CD14-positive monocyte (primary cell): ENCODE measurements around the gene C15orf61. TPM values are rescaled to one million over a fixed set of nuclear protein-coding genes. Genes with fewer than 3 reads are reported as not detected.

Experiments used
- DNase-seq, 3 donors: peaks; one replicate each; pipeline ENCODE4 v3.0.0-alpha.2; 2011 to 2022
- H2AFZ ChIP-seq: 2 replicates; pipeline ENCODE4 v1.6.0; 2012; ENCODE audit warnings: mild to moderate bottlenecking, low read depth, low read length, inconsistent platforms; ENCODE audit not compliant: insufficient read depth, poor library complexity, severe bottlenecking
- H3K27ac ChIP-seq, 2 donors: 1 replicate in 1 of 2; 2 replicates in 1 of 2; pipeline ENCODE4 v1.5.1; 2012 to 2013; ENCODE audit warnings: low read length in 2 of 2, control low read depth in 1 of 2, inconsistent platforms in 1 of 2, low read depth in 1 of 2, mild to moderate bottlenecking in 1 of 2
- H3K27me3 ChIP-seq, 2 donors: one replicate each; pipeline versions ENCODE4 v1.6.0 to v1.6.1; 2011 to 2013; ENCODE audit warnings: low read length in 2 of 2; ENCODE audit not compliant: control insufficient read depth in 2 of 2, insufficient read depth in 2 of 2
- H3K36me3 ChIP-seq, 2 donors: replicated peaks in 1 of 2; 1 replicate in 1 of 2; 2 replicates in 1 of 2; pipeline versions ENCODE4 v1.5.1 to v1.6.1; 2012 to 2013; ENCODE audit warnings: low read length in 2 of 2, control low read depth in 1 of 2, inconsistent platforms in 1 of 2, mild to moderate bottlenecking in 1 of 2; ENCODE audit not compliant: insufficient read depth in 2 of 2, control insufficient read depth in 1 of 2
- H3K4me1 ChIP-seq, 2 donors: 1 replicate in 1 of 2; 2 replicates in 1 of 2; pipeline versions ENCODE4 v1.5.1 to v1.6.1; 2012 to 2013; ENCODE audit warnings: low read length in 2 of 2, control low read depth in 1 of 2, inconsistent platforms in 1 of 2, mild to moderate bottlenecking in 1 of 2, moderate library complexity in 1 of 2; ENCODE audit not compliant: insufficient read depth in 2 of 2, control insufficient read depth in 1 of 2
- H3K4me2 ChIP-seq: replicated peaks from 2 replicates; pipeline ENCODE3; 2012; ENCODE audit warnings: low read length, moderate library complexity, mild to moderate bottlenecking; ENCODE audit not compliant: poor library complexity, severe bottlenecking; ENCODE audit errors: extremely low read depth
- H3K4me3 ChIP-seq, 3 experiments: fragments of 200-600 bp in 1 of 3; sonication (generic) in 1 of 3; replicated peaks in 1 of 3; 1 replicate in 2 of 3; 2 replicates in 1 of 3; pipeline ENCODE4 v1.5.1; 2011 to 2013; ENCODE audit warnings: low read length in 3 of 3, mild to moderate bottlenecking in 3 of 3, control low read depth in 2 of 3, low read depth in 2 of 3, inconsistent platforms in 1 of 3, moderate library complexity in 1 of 3
- H3K79me2 ChIP-seq: 2 replicates; pipeline ENCODE4 v1.6.0; 2012; ENCODE audit warnings: mild to moderate bottlenecking, control low read depth, inconsistent platforms, low read length, moderate library complexity; ENCODE audit not compliant: insufficient read depth
- H3K9ac ChIP-seq: 2 replicates; pipeline ENCODE4 v1.6.0; 2017; ENCODE audit warnings: low read length, mild to moderate bottlenecking; ENCODE audit not compliant: insufficient read depth, poor library complexity, severe bottlenecking
- H3K9me3 ChIP-seq, 2 donors: replicated peaks in 1 of 2; 1 replicate in 1 of 2; 2 replicates in 1 of 2; pipeline versions ENCODE4 v1.5.1 to v1.6.1; 2012 to 2013; ENCODE audit warnings: low read length in 2 of 2, control low read depth in 1 of 2; ENCODE audit not compliant: control insufficient read depth in 1 of 2, insufficient read depth in 1 of 2
- H4K20me1 ChIP-seq: 2 replicates; pipeline ENCODE4 v1.6.0; 2012; ENCODE audit warnings: mild to moderate bottlenecking, low read length, control low read depth, moderate library complexity; ENCODE audit not compliant: insufficient read depth
- H3K27ac Mint-ChIP-seq, 7 donors: one replicate each; pipeline ENCODE4 v1.8.0; 2020; ENCODE audit warnings: mild to moderate bottlenecking in 7 of 7, mixed read lengths in 7 of 7, moderate library complexity in 6 of 7, inconsistent platforms in 2 of 7
- H3K27me3 Mint-ChIP-seq, 3 donors: one replicate each; pipeline ENCODE4 v1.8.0; 2021 to 2022; ENCODE audit warnings: low read depth in 3 of 3, mild to moderate bottlenecking in 3 of 3, mixed read lengths in 3 of 3, moderate library complexity in 3 of 3, inconsistent platforms in 1 of 3
- H3K36me3 Mint-ChIP-seq, 2 donors: one replicate each; pipeline ENCODE4 v1.8.0; 2020; ENCODE audit warnings: mixed read lengths in 2 of 2, inconsistent platforms in 1 of 2, mild to moderate bottlenecking in 1 of 2
- H3K4me1 Mint-ChIP-seq: one replicate; pipeline ENCODE4 v1.8.0; 2020; ENCODE audit warnings: mild to moderate bottlenecking, mixed read lengths
- H3K4me3 Mint-ChIP-seq, 2 donors: one replicate each; pipeline ENCODE4 v1.8.0; 2020; ENCODE audit warnings: mild to moderate bottlenecking in 2 of 2, mixed read lengths in 2 of 2, moderate library complexity in 1 of 2
- H3K9me3 Mint-ChIP-seq, 7 donors: one replicate each; pipeline ENCODE4 v1.8.0; 2020 to 2022; ENCODE audit warnings: mixed read lengths in 7 of 7, mild to moderate bottlenecking in 6 of 7, moderate library complexity in 6 of 7, inconsistent platforms in 2 of 7
- WGBS: methylation state at CpG from one replicate; pipeline ENCODE4 v1.1.5; 2013; ENCODE audit warnings: missing lambda C conversion rate; ENCODE audit not compliant: insufficient coverage; 5-methylcytosine and 5-hydroxymethylcytosine counted together
- intact Hi-C, 2 donors: fragments of 100-400 bp; cut with micrococcal nuclease; formaldehyde crosslinking; loops; one replicate each; pipeline versions ENCODE4 v1.15.0 to v1.15.1; 2023
- polyA plus RNA-seq, 3 donors: library from polyadenylated mRNA; depleted of rRNA in 1 of 3; unstranded in 2 of 3; stranded (reverse) in 1 of 3; fragments of 300-500 nt in 2 of 3; fragments of >200 nt in 1 of 3; fragmentation: Illumina TruSeq in 2 of 3; gene quantifications; 1 replicate in 2 of 3; 2 replicates in 1 of 3; pipeline ENCODE4 v1.2.3, GENCODE V29; 2012 to 2021
- TF ChIP-seq, protein P1 (sequence below): fragments of 200-600 bp; IDR thresholded peaks from one replicate; pipeline ENCODE4 v1.8.0; 2022; ENCODE audit warnings: antibody characterized with exemption, mild to moderate bottlenecking

The C15orf61 gene
- polyA plus RNA-seq, 3 donors: 3.2 to 3.9 (median 3.6) TPM

- intact Hi-C loops: no loop called here
- peaks cover 0 to 3% (median 1%) of the 10 kb centered on the region in 3 donors for H3K27me3 Mint-ChIP-seq
These were observed 25.3 kb upstream of the C15orf61 start for GRCh38 chr15:67495585-67495984.

DNA sequence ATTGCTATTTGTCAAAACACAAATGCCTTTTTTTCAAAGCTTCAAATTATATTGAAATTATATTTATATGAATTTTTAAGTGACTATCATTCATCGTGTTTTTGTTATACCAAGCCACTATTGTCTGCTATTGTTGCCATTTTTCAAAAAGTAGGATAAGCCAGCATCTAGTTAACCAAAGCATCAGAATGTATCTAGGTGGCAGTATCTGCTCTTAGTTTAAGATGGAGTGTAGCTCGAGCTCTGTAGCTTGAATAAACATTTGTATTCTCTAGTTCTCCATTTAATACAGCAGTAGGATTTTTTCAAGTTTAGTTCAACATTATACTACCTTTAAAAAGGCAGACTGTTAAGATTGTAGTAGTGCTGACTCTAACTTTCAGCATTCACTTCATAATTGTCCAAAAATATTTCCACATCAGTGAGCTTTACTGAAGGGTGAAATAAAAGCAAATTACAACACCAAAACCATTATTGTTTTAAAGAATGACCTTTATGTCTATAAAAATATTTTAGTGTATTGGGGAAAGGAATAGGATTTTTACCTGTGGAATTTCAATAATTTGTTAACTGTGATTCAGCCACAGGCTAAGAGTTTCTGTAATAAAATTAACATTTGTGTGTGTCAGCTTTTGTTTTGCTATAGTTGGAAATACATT lies 19.6 kb upstream of the C15orf61 start:
- no CpG with 5 or more reads among the region's 2 CpGs for WGBS
- Histone ChIP-seq H3K4me1 (peaks cover 20 to 25% of the 10 kb centered on the region in 2 donors), H4K20me1 (no peaks in the 10 kb centered on the region), H3K79me2 (no peaks in the 10 kb centered on the region), H3K36me3 (no peaks in the 10 kb centered on the region), H3K4me2 (peak overlapping the region; percentile 1), H3K27me3 (no peaks in the 10 kb centered on the region), H3K9me3 (no peaks in the 10 kb centered on the region), H3K27ac (no peak overlapping the region), H2AFZ (peak overlapping the region; percentile 13), H3K4me3 (no peak overlapping the region), H3K9ac (no peak overlapping the region)
- H3K9me3 Mint-ChIP-seq: no peaks in the 10 kb centered on the region
- H3K36me3 Mint-ChIP-seq: no peaks in the 10 kb centered on the region
- H3K27me3 Mint-ChIP-seq: peaks cover 0 to 3% (median 0%) of the 10 kb centered on the region in 3 donors
- peak overlapping the region in 1 of 2 donors; percentile 36 for H3K4me3 Mint-ChIP-seq
- H3K27ac Mint-ChIP-seq: no peak overlapping the region
- H3K4me1 Mint-ChIP-seq: peaks cover 32% of the 10 kb centered on the region
- intact Hi-C loops: no loop called here
- TF ChIP-seq, protein P1, sequence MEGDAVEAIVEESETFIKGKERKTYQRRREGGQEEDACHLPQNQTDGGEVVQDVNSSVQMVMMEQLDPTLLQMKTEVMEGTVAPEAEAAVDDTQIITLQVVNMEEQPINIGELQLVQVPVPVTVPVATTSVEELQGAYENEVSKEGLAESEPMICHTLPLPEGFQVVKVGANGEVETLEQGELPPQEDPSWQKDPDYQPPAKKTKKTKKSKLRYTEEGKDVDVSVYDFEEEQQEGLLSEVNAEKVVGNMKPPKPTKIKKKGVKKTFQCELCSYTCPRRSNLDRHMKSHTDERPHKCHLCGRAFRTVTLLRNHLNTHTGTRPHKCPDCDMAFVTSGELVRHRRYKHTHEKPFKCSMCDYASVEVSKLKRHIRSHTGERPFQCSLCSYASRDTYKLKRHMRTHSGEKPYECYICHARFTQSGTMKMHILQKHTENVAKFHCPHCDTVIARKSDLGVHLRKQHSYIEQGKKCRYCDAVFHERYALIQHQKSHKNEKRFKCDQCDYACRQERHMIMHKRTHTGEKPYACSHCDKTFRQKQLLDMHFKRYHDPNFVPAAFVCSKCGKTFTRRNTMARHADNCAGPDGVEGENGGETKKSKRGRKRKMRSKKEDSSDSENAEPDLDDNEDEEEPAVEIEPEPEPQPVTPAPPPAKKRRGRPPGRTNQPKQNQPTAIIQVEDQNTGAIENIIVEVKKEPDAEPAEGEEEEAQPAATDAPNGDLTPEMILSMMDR: no peak
- no peak for DNase-seq

More at GRCh38 chr15:67495585-67495984, 25.3 kb upstream of the C15orf61 start:
- H3K36me3 Mint-ChIP-seq: no peaks in the 10 kb centered on the region
- Histone ChIP-seq H3K4me2 (no peak overlapping the region), H3K9ac (no peak overlapping the region), H3K27ac (no peak overlapping the region), H3K27me3 (no peaks in the 10 kb centered on the region), H3K4me3 (no peak overlapping the region), H3K79me2 (no peaks in the 10 kb centered on the region), H3K4me1 (no peaks in the 10 kb centered on the region), H3K9me3 (no peaks in the 10 kb centered on the region), H4K20me1 (no peaks in the 10 kb centered on the region), H2AFZ (no peak overlapping the region), H3K36me3 (no peaks in the 10 kb centered on the region)
- no CpG with 5 or more reads among the region's 1 CpG for WGBS
- no peak overlapping the region for H3K27ac Mint-ChIP-seq
- DNase-seq: no peak
- no peak overlapping the region for H3K4me3 Mint-ChIP-seq
- peaks cover 0 to 1% (median 0%) of the 10 kb centered on the region in 7 donors for H3K9me3 Mint-ChIP-seq
- TF ChIP-seq, protein P1: no peak
- H3K4me1 Mint-ChIP-seq: peaks cover 1% of the 10 kb centered on the region
